GM18526 (cell line): Measurements from ENCODE around the gene RAB28.

Experiments
- POLR2A ChIP-seq: IDR thresholded peaks from 3 replicates; pipeline ENCODE4 v1.6.1; 2011; ENCODE audit not compliant: insufficient read length; ENCODE audit errors: extremely low read depth

Gene RAB28

DNA sequence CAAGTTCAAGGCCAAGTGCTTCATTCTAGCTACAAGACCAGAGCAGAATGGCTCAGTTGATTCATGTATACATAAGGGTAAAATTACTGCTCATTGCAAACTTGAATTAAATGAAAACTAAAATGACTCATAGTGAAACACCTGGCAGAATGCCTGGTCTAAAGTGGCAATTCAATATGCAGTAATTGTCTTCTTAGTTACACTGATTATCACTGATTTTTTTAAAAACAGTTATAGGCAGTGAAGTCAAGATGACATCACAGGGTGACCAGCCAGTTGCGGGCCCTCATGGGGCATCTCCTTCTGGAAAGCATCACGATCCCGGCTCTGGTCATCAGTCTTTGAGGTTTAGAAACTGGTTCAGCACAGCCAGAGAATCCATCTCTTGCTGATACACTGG is 154.2 kb downstream of the RAB28 start:
- no peak for TF ChIP-seq POLR2A

GRCh38 chr4:13329340-13329850 is 154.7 kb downstream of the RAB28 start:
- no peak for TF ChIP-seq POLR2A

GRCh38 chr4:13328591-13328990 is 155.5 kb downstream of the RAB28 start:
- TF ChIP-seq POLR2A, result no peak

DNA sequence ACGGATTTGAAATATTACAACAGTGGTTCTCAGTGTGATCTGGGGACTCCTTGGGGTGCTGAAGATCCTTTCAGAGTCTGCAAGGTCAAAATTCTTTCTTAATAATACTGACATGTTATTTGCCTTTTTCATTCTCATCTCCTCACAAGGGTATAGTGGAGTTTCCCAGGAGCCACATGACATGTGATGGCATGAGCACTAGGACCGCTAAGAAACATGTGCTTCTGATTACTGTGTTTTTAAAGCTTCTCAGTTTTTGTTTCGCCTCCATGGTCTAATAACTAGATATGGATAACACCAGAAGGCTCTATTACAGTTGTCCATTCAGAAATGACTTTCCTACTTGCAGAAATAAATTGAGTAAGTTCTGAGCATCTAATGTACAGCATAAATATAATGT is 156.1 kb downstream of the RAB28 start:
- TF ChIP-seq POLR2A, result no peak

DNA sequence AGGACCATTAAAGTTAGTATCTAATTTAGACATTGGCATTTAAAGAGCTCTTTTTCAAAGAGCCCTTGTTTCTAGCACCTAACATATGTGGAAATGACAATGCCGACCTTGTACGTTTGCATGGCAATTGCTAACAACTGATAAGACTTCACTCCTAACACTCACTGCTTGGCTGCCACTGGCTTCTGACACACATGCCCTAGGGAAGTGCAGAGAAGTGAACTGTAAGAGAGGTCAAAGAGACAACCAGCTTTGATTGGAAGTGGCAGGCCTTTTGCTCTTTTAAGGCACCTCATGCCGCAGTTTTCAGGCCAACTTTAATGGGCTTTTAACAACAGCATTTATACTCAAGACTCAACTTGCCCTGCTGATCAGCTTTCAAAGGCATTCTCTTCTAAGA is 158.4 kb downstream of the RAB28 start:
- no peak for TF ChIP-seq POLR2A

GRCh38 chr4:13323921-13324320 is 160.2 kb downstream of the RAB28 start:
- no peak for TF ChIP-seq POLR2A

DNA sequence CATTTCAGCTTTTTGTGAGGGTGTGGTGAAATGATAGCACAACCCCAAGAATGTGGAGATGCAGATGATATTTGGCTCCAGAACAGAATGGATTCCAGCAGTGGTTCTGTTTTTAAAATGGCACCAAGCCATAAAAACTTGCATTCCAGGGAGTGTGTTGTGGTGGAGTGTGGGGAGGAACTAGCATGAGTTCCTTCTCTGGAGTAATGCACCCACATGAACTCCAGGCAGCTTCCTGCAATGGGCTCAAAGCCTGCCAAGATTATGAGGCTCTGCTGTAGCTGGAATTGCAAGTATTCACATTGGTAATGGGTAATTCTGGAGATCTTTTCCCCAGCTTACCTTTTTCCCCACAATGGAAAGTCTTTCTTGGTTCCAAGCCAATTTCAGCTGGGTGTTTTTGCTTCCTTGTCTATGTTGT is 161.4 kb downstream of the RAB28 start:
- no peak for TF ChIP-seq POLR2A
